Fibroblast of skin of right quadriceps (primary cell): ENCODE data around the gene TECPR2.
"Not testable (repeated sequence)": the region's sequence is repeated elsewhere in the genome, so short reads cannot be mapped to it uniquely, and the experiment has no call there.

Source experiments
- DNase-seq: peaks from one replicate; pipeline ENCODE4 v3.0.0-alpha.2; 2013

The TECPR2 gene

GRCh38 chr14:102362545-102363181, at the start of gene TECPR2, which contains the start of gene CINP:
TECPR2 (plus strand) TSS chr14:102362941; CDS start chr14:102376722, 13,781 bp downstream.
CINP (minus strand) TSS chr14:102362890; CDS start chr14:102362851, 39 bp downstream.
- DNase-seq = peak; percentile 92

DNA sequence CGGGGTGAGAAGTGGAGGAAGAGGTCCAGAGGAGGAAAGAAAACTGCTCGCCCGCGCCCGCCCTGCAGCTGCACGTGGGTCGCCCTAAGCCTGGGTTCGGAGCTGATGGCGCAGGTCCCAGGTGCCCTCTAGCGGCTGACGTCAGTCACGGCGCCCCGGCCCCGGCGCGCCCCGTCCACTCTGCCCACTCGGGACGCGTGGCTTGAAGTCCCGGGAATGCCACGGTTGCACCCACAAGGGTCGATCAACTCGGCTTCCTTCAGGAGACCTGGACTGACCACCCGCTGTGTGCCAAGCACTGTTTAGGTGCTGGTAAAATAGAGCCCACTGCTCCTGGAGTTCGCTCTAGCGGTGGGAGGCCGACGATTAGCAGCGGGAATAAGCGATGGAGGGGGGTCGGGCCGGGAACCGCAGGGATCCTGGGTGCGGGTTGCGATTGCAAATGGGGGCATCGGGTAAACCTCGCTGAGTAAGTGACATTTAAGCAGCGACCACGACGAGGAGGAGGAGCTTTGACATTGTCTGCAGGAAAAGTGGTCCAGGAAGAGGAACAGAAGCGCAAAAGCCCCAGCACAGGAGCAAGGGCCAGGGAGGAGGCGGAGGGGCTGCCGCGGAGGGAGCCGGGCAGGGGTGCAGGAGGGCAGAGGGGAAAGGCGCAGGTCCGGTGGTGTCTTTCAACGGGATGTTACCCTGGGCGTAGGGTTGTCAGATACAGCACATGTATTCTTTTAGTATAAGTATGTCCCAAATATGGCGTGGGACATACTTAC, 48.3 kb upstream of the TECPR2 start:
- peak; percentile 76 for DNase-seq

- no peak for DNase-seq
Observed at GRCh38 chr14:102315121-102315520, 47.6 kb upstream of the TECPR2 start.

DNA sequence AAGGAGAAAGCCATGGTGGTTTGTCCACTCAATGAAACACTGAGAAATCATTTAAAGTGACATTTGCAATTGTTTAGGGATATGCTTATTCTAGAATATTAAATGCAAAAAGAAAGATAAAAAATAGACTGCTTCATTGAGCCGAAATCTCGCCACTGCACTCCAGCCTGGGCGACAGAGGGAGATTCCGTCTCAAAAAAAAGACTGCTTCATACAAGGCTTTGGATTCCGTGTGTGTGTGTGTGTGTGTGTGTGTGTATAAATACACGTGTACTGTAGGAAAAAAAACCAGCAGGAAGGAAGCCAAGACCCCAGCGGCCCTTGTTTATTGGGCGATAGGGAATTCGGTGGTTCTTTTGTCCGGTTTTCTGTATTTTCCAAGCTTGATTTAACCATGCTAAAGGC, 46.4 kb upstream of the TECPR2 start:
- DNase-seq = peak; percentile 84

DNA sequence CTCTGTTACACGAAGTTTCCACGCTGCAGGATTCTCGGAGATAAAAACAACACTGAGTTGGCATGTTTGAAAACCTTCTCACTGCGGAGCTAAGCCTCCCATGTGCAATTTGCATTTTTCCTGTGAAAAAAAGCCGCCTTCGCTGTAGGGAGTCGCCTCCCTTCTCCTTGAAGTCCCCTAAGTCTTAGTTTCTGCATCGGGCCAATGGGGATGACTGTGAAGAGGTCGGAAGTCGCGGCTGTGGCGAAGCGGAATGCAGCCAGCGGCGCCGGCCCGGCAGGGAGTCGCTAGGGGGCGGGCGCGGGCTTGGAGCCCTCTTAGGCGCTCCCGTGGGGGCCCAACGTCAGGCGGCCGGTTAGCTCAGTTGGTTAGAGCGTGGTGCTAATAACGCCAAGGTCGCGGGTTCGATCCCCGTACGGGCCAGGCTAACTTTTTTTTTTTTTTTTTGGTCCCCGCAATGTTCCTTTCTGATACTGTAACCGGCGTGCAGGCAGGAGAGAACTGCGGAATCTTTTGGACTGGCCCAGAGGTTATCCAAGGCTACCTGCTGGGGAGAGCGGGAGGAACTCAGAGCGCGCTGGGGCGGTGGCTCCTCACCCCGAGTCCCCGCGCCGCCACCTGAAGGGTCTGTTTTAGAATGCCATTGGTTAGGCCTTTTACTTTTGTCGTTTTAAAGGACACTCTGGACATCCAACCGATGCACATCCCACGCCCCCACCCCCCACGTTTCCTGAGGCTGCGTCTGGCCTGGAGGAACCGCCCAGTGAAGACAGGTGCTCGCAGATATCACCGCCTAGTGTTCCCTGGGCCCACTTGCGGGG, 45.8 kb upstream of the TECPR2 start:
- DNase-seq = peak; percentile 93

GRCh38 chr14:102317564-102318248, 45.0 kb upstream of the TECPR2 start:
- no peak for DNase-seq

DNA sequence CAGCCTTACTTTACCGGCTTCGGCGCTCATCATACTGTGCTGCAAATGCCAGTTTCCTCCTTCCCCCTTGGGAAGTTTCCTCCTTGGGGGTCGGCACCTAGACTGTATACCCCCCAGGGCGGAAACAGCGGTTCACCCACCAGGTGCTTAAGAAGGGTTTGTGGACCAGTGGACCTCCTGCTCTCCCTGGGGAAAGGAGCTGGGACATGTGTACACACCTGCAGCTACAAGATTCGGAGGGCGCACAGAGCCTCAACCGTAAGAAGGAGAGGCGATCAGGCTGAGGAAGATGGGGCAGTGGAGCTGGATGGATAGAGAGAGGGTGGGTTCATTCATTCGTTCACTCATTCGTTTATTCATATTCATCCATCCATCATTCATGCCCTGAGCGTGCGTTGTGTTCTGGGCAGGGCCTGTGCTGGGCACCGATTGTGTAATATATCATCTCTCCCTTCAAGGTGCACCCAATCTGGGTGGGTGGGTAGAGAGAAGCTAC, 43.9 kb upstream of the TECPR2 start:
- no peak for DNase-seq

DNA sequence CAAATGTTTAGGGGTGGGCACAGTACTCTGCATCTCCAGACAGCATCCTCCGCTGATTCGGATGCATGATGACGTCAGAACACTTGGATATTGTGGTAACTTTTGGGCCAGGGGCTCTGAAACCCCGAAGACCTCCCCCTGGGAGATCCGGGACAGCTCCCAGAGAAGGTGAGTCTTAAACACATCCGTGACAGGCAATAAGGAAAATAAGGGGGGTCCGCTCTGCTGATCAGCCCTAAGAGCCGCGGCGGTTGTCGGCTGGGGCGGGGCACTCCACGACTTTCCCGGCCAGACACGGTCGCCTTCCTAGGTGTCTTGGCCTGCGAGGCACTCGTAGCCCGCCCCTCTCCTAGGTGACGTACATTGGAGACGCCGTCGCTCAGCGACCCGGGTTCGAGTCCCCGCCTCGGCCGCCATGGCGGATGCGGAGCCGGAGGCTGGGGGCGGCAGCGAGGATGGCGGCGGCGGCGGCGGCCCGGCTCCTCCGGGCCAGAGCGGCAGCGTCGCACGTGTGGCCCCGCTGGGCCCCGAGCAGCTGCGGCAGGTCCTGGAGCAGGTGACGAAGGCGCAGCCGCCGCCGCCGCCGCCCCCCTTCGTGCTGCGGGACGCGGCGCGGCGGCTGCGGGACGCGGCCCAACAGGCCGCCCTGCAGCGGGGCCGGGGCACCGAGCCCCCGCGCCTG, 43.2 kb upstream of the TECPR2 start, which contains the start of gene ZNF839:
Gene ZNF839, plus strand, starts transcription at position 396 of the 682 bp plus-strand sequence. Its CDS starts 20 bp downstream, at position 416.
- DNase-seq = peak; percentile 90

DNA sequence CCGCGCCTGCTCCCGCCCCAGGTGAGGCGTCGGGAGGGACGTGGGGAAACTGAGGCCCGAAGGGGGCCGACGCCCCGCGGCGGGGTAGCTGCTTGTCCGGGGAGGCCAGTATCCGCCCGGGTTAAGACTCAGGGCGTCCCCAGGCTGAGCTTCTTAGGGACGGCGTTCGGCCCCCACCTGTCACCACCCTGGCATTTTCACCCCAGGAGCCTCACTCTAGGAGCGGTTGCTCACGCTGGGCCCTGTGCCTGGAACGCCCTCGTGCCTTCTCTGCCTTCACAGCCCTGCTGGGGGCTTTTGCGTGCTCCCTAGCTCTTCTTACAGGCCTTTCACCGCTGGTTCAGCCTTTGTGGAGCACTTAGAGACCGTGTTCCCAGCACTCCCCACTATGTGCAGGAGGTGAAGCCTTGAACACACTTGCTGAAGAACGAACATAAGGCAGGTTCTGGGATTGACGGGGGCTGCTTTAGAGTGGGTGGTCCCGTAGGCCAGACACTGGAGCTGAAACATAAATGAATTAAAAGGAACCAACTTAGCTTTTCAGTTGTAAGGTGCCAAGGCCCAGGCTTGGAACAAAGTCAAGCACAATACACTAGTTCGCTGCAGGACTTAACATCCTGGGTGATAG, 42.6 kb upstream of the TECPR2 start:
- peak; percentile 42 for DNase-seq

- DNase-seq = no peak
Observed at GRCh38 chr14:102320671-102321455, 41.9 kb upstream of the TECPR2 start.

DNA sequence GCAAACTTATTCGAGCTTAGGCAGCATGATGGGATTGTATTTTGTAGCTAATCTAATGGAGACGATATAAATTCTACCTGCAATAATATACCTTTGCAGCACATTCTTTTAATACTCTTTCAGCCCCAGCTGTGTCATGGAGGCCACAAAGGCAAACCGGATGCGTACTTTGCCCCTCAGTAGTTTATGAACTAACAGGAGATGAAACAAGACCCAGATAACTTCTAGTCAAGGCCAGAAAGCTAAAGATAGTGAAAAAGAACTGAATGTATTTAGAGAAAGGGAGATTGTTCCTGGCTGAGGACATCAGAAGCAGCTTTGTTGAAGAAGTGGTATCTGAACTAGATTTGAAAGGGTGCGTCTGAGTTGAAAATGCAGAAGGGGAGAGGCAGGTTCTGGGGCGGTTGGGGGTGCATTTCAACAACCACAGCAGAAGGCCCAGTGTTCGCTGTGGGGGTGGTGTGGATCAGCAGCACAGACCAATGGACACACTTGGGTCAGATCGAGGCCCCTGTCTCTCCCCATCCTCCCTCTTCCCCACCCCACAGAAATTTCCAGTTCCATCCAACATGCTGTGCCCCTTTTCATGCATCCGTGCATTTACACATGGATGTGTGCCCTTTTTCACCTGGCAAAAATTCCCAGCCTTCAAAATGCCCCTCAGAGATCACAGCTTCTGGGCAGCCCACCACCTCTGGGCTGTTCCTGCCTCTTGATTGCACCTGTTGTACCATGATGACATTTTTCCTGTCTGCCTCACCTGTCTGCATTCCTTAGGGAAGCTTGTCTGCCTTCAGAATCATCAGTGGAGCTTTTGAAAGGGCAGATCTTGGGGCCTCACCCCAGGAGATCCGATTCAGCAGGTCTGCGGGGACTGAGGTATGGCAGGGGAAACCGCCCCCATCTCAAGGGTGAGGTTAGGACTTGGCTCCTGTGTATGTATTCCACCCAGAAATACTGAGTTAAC, 41.0 kb upstream of the TECPR2 start:
- DNase-seq = no peak

DNA sequence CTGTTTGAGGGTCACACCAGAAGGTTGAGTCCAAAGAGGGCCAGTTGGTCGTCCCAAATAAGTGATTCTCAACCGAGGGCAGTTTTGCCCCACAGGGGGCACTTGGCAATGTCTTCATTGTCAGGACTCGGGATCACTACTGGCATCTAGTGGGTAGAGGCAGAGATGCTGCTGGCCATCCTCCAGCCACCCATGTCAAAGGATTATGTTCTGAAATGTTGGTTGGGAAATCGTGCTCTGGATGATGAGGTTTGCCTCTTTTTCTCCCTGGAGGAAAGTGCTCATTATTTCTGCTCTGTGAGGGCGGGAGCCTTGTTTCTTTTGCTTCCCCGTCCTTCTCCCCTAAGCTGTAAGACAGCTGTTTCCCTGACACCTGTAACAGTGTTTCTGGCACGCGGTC, 39.6 kb upstream of the TECPR2 start:
- DNase-seq = peak; percentile 82

DNA sequence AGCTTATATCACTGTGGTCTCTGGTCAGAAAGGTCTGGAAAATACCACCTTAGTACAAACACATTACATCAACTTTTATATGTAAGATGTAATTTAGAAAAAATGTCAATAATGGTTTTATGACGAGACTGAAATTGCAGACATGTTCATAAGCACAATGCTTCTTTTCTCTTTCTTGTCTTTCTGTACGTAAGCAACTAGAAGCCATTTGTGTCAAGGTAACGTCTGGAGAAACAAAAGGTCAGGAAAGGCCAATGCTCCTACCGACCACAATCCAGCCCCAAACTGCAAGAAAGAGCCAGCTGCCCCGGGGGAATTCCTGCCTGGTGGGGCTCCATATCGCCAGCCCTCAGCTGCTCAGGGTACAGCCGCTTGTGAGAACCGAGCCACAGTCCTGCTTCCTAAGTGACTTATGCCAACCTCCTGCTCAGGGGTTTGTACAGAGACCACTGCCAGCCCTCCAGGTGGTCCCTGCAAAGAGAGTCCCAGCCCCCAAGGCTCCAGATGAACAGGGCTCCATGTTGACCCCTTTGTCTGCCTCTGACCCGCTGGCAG, 36.9 kb upstream of the TECPR2 start:
- DNase-seq = no peak

DNA sequence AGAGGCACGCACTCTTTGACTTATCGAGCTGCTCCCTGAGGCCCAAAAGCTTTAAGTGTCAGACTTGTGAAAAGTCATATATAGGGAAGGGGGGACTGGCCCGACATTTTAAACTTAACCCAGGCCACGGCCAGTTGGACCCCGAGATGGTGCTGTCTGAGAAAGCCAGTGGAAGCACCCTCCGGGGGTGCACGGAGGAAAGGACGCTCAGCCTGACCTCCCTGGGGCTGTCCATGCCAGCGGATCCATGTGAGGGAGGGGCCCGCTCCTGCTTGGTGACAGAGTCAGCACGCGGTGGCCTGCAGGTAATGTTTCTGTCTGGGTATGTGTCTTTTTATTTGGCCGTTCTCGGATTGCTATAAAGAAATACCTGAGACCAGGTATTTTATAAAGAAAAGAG, 36.2 kb upstream of the TECPR2 start:
- DNase-seq = no peak

GRCh38 chr14:102329381-102329780, 33.4 kb upstream of the TECPR2 start:
- DNase-seq = not testable (repeated sequence)

- DNase-seq = no peak
Observed at GRCh38 chr14:102330806-102331205, 31.9 kb upstream of the TECPR2 start.

DNA sequence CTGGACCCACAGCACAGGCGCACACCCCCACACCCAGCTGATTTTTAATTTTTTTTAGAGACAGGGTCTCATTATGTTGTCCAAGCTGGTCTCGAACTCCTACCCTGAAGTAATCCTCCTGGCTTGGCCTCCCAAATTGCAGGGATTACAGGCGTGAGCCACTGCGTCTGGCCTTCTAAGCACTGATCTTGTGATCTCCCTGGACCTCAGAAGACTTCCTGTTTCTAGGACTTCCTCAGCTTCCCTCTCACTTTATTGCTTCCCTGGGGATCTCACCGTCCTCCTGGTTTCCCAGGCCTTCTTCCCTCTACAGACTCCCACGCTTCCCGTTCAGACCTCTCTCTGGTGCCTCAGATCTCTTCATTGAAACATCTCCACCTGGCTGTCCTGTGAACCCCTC, 29.4 kb upstream of the TECPR2 start:
- DNase-seq = no peak

DNA sequence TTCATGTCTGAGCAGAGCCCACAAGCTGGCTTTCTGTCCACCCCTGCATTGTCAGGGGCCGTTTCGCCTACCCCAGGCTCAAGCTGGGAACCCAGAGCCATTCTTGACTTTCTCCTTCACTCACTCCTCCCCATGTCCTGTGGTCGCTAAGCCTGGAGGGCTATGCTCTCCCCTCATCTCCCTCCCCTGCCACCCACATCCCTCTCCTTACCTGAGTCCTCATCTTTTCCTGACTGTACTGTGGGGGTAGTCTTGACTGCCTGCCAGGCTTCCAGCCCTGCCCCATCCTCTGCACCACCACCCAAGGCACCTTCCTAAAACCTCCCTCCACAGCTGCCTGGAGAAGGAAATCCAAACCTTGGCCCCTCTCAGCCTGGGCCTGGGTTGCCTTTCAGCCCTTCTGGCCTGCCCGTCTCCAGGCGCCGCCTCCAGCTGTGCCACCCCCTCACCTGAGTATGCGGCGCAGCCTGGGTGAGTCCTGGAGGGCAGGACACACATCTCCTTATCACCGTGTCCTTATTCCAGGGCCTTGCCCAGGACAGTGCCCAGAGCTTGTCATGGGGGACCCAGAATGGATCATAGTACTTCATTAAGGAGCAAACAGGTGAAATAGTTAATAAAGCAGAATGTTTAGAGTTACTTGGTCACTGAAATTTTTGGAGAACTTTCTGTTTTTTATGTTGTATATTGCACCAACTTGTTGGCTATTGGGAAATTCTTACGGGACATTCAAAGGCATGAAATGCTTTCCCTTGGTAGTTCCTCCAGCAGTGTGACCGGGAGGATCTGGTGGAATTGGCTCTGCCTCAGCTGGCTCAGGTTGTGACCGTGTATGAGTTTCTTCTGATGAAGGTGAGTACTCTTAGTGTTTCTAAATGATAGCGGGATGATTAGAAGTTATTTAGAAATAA, 28.7 kb upstream of the TECPR2 start:
- no peak for DNase-seq
